Ectodermal cell (in vitro differentiated cells): ENCODE data around the gene PNPLA8.
"Not testable (repeated sequence)": the region's sequence is repeated elsewhere in the genome, so short reads cannot be mapped to it uniquely, and the experiment has no call there.

Experiments
- H3K27ac ChIP-seq: 2 replicates; pipeline ENCODE4 v1.7.0; 2013; ENCODE audit warnings: mild to moderate bottlenecking, low read depth, low read length; ENCODE audit not compliant: insufficient read depth, poor library complexity, severe bottlenecking
- H3K27me3 ChIP-seq: 2 replicates; pipeline ENCODE4 v1.7.0; 2013; ENCODE audit warnings: mild to moderate bottlenecking, low read length; ENCODE audit not compliant: insufficient read depth, control insufficient read depth, poor library complexity, severe bottlenecking
- H3K36me3 ChIP-seq: one replicate; pipeline ENCODE4 v1.7.0; 2013; ENCODE audit warnings: low read length; ENCODE audit not compliant: control insufficient read depth, insufficient read depth
- H3K4me1 ChIP-seq: one replicate; pipeline ENCODE4 v1.7.0; 2013; ENCODE audit warnings: low read length; ENCODE audit not compliant: control insufficient read depth, insufficient read depth
- H3K4me3 ChIP-seq: 2 replicates; pipeline ENCODE4 v1.7.0; 2013; ENCODE audit warnings: low read depth, low read length, control low read depth; ENCODE audit not compliant: insufficient read depth
- H3K9me3 ChIP-seq: 2 replicates; pipeline ENCODE4 v1.7.0; 2013; ENCODE audit warnings: mild to moderate bottlenecking, low read length, moderate library complexity; ENCODE audit not compliant: control insufficient read depth
- WGBS, 2 experiments: methylation state at CpG; one replicate each; pipeline ENCODE4 v1.1.7; 2013; ENCODE audit warnings: missing lambda C conversion rate in 2 of 2; 5-methylcytosine and 5-hydroxymethylcytosine counted together

Gene PNPLA8

DNA sequence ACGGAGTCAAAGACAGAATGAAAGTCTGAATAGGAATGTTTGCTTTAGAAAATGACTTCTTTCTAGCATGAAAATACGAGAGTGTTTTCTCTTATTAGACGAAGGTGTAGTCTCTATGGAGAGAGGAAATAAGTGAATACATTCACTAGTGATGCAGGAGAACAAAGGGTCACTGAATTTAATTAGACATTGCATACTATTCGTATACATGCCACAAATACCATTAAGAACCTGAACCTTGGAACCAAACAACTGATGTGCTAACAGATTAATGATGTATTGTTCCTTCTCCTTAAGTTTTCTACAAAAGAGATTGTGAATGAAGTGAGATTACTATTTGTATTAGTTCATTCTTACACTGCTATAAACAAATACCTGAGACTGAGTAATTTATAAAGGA lies 33.3 kb upstream of the PNPLA8 start:
- Histone ChIP-seq H3K9me3 (peaks cover 2% of the 10 kb centered on the region), H3K27ac (no peak overlapping the region), H3K36me3 (peaks cover 5% of the 10 kb centered on the region), H3K4me3 (no peak overlapping the region), H3K4me1 (no peaks in the 10 kb centered on the region), H3K27me3 (no peaks in the 10 kb centered on the region)
- 93 to 97% methylated on average over 3 to 4 of the region's 4 CpGs for WGBS, 2 experiments

DNA sequence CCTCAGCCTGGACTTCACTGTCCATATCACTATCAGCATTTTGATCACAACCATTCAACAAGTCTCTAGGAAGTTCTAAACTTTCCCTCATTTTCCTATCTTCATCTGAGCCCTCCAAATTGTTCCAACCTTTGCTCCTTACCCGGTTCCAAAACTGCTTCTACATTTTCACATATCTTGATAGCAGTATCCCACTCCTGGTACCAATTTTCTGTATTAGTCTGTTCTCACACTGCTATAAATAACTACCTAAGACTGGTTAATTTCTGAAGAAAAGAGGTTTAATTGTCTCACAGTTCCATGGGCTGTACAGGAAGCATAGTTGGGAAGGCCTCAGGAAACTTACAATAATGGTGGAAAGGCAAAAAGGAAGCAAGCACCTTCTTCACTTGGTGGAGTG lies 31.7 kb upstream of the PNPLA8 start:
- Histone ChIP-seq H3K27me3 (no peaks in the 10 kb centered on the region), H3K4me1 (no peaks in the 10 kb centered on the region), H3K9me3 (peaks cover 2% of the 10 kb centered on the region), H3K36me3 (peaks cover 5% of the 10 kb centered on the region), H3K27ac (no peak overlapping the region), H3K4me3 (no peak overlapping the region)
- WGBS, 2 experiments = 91 to 93% methylated on average over 1 of the region's 1 CpG

DNA sequence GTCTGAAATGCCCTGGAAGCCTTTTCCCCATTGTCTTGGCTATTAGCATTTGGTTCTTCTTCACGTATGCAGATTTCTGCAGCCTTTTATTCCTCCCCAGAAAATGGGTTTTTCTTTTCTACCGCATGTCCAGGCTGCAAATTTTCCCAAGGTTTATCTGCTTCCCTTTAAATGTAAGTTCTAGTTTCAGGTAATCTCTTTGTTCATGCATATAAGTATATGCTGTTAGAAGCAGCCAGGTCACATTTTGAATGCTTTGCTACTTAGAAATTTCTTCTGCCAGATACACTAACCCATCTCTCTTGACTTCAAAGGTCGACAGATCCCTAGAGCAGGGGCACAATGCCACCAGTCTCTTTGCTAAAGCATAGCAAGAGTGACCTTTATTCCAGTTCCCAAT lies 31.3 kb upstream of the PNPLA8 start:
- Histone ChIP-seq H3K9me3 (peaks cover 2% of the 10 kb centered on the region), H3K4me3 (no peak overlapping the region), H3K36me3 (peaks cover 5% of the 10 kb centered on the region), H3K4me1 (no peaks in the 10 kb centered on the region), H3K27me3 (no peaks in the 10 kb centered on the region), H3K27ac (no peak overlapping the region)
- WGBS, 2 experiments = 94 to 97% methylated on average over 3 of the region's 3 CpGs

DNA sequence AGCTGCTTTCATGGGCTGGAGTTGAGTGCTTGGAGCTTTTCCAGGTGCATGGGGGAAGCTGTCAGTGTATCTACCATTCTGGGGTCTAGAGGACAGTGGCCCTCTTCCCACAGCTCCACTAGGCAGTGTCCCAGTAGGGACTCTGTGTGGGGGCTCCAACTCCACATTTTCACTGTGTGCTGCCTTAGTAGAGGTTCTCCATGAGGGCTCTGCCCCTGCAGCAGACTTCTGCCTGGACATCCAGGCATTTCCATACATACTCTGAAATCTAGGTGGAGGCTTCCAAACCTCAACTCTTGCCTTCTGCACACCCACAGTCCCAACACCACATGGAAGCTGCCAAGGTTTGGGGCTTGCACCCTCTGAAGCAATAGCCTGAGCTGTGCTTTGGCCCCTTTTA lies 30.7 kb upstream of the PNPLA8 start:
- H3K27me3 ChIP-seq, H3K4me1 ChIP-seq, H3K27ac ChIP-seq, H3K36me3 ChIP-seq, H3K4me3 ChIP-seq, H3K9me3 ChIP-seq: not testable (repeated sequence)

DNA sequence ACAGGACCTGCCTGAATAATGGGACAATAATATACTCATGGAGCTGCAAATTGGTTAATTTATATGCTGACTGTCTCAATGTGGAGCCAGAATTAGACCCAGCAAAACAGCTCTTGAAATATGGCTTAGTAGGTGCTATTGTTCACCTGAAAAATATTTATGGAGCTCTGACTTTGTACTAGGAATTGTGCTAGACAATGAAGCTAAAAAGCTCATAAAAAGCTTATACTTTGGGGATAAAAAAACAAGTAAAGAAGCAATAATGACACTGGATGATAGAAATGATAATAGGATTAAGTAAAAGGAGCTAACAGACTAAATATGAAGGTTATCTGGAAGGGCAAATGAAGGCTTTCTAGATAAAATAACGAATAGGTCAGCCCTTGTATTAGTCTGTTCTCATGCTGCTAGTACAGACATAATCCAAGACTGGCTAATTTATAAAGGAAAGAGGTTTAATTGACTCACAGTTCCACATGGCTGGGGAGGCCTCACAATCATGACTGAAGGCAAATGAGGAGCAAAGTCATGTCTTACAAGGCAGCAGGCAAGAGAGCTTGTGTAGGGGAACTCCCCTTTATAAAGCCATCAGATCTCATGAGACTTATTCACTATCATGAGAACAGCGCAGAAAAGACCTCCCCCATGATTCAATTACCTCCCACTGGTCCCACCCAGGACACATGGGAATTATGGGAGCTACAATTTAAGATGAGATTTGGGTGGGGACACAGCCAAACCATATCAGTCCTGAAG lies 22.4 kb upstream of the PNPLA8 start:
- 86 to 90% methylated on average over 1 to 2 of the region's 2 CpGs for WGBS, 2 experiments
- not testable (repeated sequence) for H3K4me1 ChIP-seq, H3K4me3 ChIP-seq, H3K36me3 ChIP-seq, H3K9me3 ChIP-seq, H3K27ac ChIP-seq, H3K27me3 ChIP-seq

DNA sequence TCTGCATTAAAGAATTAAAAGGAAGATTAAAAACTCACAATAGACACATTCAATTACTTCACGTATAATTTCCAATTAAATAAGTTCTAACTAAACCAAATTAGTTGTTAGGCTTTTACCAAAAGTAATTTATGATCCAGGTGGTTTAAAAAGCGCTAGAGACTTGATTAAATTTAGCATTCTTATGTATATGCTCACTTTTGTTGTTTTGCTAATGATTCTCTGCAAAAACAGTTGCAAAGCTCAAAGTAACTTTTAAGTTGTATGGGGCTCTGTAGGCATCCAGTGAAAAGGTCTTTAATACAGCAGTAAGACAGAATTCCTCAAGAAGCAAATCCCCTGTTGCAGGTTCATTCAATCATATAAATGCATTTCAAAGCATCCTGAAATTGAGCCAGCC lies 15.5 kb upstream of the PNPLA8 start:
- Histone ChIP-seq H3K4me3 (no peak overlapping the region), H3K36me3 (no peaks in the 10 kb centered on the region), H3K27ac (no peak overlapping the region), H3K9me3 (no peaks in the 10 kb centered on the region), H3K27me3 (no peaks in the 10 kb centered on the region), H3K4me1 (no peaks in the 10 kb centered on the region)
- WGBS, 2 experiments = 12 to 29% methylated on average over 1 to 2 of the region's 2 CpGs

DNA sequence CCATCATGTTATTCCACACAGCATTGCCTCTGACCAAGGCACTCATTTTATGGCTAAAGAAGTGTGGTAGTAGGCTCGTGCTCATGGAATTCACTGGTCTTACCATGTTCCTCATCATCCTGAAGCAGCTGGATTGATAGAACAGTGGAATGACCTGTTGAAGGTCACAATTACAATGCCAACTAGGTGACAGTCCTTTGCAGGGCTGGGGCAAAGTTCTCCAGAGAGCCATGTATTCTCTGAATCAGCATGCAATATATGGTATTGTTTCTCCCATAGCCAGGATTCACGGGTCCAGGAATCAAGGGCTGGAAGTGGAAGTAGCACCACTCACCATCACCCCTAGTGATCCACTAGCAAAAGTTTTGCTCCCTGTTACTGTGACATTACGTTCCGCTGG lies 12.8 kb upstream of the PNPLA8 start:
- H3K4me1 ChIP-seq, H3K9me3 ChIP-seq, H3K27me3 ChIP-seq, H3K4me3 ChIP-seq, H3K36me3 ChIP-seq, H3K27ac ChIP-seq: not testable (repeated sequence)
- 92 to 97% methylated on average over 4 of the region's 4 CpGs for WGBS, 2 experiments

DNA sequence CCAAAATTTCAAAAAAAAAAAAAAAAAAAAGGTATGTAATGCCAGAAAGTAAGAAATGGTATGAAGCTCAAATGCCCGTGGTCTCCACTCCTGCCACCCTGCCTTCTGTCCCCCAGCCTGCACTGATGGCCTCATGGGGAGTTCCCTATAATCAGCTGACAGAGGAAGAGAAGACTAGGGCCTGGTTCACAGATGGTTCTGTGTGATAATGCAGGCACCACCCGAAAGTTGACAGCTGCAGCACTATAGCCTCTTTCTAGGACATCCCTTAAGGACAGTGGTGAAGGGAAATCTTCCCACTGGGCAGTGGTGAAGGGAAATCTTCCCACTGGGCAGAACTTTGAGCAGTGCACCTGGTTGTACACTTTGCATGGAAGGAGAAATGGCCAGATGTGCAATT lies 12.3 kb upstream of the PNPLA8 start:
- not testable (repeated sequence) for H3K9me3 ChIP-seq, H3K4me3 ChIP-seq
- WGBS, 2 experiments = 92 to 98% methylated on average over 2 of the region's 2 CpGs

DNA sequence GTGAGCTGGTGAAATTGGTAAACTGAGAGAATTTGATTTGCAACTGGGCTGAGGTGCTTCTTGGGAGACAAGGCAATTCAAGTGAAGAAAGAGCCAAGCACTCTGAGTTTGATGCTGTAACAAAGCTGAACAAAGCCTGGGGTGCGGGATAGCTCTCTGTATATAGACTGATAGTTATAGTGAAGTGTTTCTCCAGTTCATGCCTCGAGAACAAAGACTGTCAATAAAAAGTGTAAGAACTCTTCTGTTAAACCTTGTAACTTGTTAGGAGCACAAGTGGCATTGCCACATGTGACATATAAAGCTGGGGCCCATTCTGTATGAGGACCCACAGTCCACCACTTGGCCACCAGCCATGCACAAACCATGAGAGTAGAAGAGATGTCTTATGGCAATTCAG lies 11.3 kb upstream of the PNPLA8 start:
- Histone ChIP-seq H3K4me3 (no peak overlapping the region), H3K9me3 (no peaks in the 10 kb centered on the region), H3K4me1 (no peaks in the 10 kb centered on the region), H3K27me3 (no peaks in the 10 kb centered on the region), H3K36me3 (no peaks in the 10 kb centered on the region), H3K27ac (no peak overlapping the region)
- WGBS, 2 experiments = 96% methylated on average over 2 of the region's 2 CpGs

More for the DNA sequence above, 12.3 kb upstream of the PNPLA8 start:
- not testable (repeated sequence) for H3K27ac ChIP-seq, H3K4me1 ChIP-seq, H3K27me3 ChIP-seq, H3K36me3 ChIP-seq

DNA sequence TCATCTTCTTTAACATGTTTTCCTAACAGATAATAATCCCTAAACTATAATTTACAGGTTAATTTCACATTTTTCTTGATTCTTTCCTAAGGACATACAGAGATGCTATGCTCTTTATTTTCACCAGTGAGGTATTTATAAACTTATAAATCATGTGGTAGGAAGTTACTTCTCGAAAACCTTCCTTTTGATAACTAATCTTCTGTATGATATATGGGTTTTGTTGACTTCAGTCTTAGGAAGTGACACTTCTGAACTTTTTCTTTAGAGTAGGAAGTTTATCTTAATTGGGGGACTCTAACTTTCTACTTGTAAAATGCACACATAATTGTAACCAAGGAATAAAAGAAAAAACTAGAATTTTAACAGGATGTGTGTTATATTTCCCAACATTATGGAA lies 9.8 kb upstream of the PNPLA8 start:
- no peak overlapping the region for H3K4me3 ChIP-seq
- H3K27ac ChIP-seq = no peak overlapping the region
- H3K9me3 ChIP-seq = no peaks in the 10 kb centered on the region
- 100% methylated on average over 1 of the region's 1 CpG for WGBS, 2 experiments
- no peaks in the 10 kb centered on the region for H3K27me3 ChIP-seq
- no peaks in the 10 kb centered on the region for H3K4me1 ChIP-seq
- H3K36me3 ChIP-seq = no peaks in the 10 kb centered on the region

DNA sequence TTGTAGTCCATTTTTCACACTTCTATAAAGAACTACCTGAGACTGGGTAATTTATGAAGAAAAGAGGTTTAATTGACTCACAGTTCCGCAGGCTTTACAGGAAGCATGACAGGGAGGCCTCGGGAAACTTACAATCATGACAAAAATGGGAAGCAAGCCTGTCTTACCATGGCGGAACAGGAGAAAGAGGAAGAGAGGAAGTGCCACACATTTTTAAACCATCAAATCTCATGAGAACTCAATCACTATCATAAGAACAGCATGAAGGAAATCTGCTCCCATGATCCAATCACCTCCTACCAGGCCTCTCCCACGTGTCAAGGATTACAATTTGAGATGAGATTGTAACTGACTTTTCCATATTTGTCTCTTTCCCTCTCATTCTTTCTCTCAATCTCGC lies 9.3 kb upstream of the PNPLA8 start:
- H3K4me3 ChIP-seq = no peak overlapping the region
- no peaks in the 10 kb centered on the region for H3K36me3 ChIP-seq
- no peaks in the 10 kb centered on the region for H3K4me1 ChIP-seq
- no peaks in the 10 kb centered on the region for H3K9me3 ChIP-seq
- no peak overlapping the region for H3K27ac ChIP-seq
- H3K27me3 ChIP-seq = no peaks in the 10 kb centered on the region
- WGBS, 2 experiments = 79 to 86% methylated on average over 5 of the region's 5 CpGs
